HuH-7.5 (cell line): Measurements from ENCODE around the gene WDFY3.
A peak's percentile ranks its signal among the peaks of the same experiment; 100 is the strongest.

Source experiments
- DNase-seq: peaks from one replicate; pipeline ENCODE4 v3.0.0; 2011; ENCODE audit warnings: low spot score

The WDFY3 gene

DNA sequence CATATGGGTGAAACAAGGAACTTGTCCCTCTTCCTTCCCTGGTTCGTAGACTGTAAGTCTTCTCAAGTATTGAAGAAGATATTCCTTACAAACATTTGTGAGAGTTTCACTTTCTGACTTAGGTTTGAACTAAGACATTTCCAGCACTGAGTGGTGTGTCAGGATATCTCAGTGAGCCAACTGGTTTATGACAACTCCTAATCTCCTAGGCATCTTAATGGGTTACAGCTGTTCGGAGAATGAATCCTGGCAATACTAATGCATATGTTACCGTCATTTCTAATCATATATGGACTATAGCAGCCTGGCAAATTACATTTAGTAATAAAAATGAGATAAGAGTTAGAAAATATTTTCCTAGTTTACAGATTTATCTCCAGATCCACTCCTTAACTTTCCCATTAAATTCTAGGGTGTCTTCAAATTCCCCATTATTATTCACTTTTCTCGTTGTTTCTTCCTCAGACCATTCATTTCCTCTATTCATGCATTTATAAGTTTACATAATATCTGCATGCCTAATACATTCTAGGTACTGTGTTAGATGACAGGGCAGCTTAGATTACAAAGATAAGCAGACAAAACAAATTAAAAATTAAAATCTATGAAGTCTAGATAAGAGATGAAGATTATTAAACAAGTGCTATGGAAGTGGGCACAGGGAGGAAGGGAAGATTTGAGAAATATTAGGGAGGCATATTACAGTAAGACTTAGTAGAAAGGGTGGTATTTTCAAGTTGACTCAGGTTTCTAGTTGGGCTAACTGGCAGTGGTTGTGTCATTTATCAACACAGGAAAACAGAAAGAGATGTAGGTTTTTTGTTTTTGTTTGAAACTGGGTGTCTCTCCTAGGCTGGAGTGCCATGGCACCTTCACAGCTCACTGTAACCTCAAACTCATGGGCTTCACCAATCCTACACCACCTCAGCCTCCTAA, 173.9 kb downstream of the WDFY3 start:
- DNase-seq, result no peak

DNA sequence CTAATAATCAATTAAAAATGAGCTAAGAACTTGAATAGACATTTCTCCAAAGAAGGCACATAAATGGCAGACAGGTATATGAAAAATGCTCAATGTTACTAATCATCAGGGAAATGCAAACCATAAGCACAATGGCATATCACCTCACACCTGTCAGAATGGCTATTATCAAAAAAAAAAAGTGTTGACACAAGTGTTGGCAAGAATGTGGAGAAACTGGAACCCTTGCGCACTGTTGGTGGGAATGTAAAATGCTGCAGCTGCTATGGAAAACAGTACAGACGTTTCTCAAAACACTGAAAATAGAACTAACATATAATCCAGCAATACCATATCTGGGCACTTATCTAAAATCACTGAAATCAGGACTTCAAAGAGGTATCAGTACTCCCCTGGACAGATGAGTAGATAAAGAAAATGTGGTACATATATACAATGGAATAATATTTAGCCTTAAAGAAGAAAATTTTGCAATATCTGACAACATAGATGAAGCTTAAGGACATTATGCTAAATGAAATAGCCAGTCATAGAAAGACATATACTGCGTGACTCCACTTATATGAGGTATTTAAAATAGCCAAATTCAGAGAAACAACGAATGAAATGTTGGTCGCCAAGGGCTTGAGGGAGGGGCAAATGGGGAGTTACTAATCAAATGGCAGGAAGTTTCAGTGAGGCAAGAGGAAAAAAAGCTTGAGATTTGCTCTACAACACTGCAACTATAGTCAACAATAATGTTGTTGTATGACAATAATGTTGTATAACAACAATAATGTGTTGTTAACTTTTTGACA, 175.5 kb downstream of the WDFY3 start:
- no peak for DNase-seq

DNA sequence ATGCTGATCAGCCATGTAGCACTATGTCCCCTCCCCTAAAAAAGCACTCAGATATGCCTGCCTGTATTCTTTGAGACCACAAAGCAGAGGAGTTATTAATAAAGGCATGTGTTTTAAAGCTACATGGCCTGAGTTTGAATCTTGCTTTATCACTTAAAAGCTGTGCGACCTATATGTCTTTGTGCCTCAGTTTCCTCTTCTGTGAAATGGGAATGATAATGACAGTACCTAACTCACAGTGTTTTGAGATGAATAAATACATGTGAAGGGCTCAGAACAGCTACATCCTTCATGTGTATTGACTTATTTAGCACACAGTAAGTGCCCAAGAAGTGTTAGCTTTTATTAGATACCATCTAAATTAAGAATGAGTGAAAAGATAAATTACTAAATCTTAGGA, 180.0 kb downstream of the WDFY3 start:
- DNase-seq, result no peak

DNA sequence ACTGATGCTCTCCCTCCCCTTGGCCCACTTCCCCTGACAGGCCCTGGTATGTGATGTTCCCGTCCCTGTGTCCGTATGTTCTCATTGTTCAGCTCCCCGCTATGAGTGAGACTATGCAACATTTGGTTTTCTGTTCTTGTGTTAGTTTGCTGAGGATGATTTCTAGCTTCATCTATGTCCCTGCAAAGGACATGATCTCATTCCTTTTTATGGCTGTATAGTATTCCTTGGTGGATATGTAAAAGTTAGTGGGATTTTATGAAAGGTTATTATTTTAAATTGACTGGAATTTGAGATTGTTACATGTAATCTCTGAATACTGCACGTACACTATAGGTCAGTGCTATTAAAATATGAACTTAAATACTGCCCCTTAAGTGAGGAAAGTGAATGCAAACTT, 184.0 kb downstream of the WDFY3 start:
- no peak for DNase-seq

DNA sequence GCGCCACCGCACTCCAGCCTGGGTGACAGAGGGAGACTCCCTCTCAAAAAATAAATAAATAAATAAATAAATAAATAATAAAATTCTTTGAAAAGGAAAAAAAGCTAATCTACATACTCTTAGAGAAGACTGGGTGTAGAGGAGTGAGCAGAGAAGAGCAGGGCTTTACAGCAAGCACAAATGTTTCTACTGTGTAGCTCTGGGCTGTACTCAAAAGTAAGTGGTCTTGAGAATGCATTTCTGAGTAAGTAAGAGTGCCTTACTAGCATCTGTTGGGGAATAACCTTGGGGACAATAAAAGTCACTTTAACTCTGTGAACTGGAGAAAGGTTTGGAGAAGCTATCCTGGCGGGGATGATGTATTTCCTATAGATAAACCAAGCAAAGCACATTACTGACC, 185.8 kb downstream of the WDFY3 start:
- DNase-seq, result no peak

DNA sequence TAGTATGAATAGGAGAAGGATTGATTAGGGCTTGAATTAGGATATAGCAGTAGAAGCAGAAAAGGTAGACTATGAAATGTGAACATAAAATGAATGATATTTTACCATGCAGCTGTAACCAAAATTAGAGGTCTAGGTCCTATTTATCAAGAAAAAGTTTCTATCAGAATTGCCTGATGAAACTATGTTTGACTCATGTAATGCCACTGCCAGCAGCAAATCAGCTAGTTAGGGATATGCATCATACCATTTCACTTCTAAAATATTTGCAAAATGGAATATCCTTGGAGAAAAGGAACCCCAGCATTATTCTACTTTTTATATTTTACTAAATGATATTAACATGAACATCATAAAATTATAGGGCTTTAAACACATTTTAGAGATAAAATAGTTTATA, 188.4 kb downstream of the WDFY3 start:
- DNase-seq, result no peak

DNA sequence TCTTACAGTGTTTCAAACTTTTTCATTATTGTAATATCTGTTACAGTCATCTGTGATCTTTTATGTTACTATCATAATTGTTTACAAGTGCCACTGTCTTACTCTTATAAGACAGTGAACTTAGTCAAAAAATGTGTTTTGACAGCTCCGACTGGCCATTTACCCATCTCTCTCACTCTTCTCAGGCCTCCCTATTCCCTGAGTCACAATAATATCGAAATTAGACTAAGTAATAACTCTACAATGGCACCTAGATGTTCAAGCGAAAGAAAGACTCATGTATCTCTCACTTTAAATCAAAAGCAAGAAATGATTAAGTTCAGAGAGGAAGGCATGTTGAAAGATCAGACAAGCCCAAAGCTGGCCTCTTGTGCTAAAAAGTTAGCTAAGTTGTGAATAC, 199.3 kb downstream of the WDFY3 start:
- no peak for DNase-seq

DNA sequence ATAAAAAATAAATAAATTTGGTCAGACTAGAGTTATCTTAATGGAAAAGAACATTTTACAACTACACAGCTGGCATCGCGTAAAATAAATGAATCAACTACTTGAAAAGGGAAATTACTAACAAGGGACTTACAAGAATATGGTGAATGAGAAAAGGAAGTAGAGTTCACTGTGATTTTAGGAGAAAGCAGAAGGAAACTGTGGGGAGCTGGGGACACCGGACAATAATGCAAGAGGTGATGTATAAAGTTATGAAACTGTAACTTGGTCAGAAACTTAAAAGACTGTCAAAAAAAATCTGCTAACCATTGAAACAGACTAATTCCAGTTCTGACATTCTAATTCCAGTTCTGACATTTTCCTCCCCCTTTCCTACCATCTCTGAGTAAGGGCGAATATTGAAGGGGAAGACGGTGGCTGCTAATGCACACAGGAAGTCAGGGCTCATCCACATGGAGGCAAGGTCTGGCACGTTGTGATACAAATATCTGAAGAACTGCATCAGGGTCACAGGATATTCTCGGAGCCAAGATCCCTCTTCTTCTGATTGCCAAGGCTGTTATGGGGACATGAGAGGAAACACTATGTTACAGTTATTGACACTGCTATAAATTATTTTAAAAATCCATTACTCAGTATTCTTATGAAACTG, 213.0 kb downstream of the WDFY3 start:
- no peak for DNase-seq

DNA sequence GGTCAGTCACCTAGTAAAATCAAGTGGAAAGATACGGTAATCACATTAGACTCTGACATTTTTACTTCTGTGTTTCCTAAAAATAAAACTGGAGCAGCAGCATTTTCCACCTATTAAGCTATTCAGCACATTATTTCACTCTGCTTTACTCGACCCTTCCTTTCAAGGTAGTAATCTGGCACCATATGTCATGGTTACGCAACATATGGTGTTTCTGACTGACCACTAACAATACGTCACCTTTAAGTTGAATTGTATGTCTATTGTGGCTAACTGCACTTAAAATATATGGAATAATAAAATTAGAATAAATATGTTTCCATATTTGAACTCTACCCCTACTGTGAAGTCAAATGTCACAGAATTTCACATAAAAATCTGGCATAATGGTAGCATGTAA, 214.8 kb downstream of the WDFY3 start:
- DNase-seq, result no peak

DNA sequence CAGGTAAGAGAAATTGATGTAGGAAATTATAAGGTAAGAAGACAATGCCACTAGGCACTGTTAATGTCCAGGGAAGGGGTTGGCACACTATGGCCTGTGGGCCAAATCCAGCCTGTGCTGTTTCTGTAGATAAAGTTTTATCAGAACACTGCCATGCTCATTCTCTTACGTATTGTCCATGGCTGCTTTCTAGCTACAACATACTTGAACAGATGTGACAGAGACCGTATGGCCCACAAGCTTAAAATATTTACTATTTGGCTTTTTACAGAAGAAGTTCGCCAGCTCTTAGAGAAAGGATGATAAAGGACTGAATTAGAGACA, 215.6 kb downstream of the WDFY3 start:
- no peak for DNase-seq

DNA sequence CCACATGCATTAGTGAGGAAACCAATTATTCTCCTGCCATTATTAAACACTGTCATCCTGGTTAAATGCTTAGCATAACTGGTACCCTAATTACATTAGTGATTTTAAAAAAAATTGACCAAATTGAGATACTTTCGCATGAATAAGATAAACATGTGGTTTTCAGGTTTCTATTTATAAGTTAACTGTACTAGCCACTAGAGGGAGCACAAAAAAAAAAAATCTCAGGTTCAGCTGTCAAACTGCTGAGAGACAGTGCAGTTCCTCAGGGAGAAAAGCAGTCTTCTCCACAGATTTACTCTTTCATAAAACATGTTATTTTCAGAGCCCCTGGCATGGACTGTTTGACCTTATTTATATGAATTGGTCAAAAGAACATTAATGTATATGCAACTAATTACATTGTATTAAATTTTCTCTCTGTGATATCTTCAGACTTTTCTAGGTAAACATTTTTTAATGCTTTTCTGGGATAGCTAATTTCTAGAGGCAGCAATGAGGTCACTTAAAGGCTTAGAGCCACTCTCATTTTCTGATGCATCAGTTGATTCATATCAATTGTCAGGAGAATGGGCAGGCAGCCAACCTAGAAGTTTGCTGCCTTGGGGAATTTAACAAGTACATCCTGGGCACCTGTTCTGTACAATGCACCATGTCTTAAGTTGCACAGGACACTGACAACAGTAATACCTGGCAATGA, 216.1 kb downstream of the WDFY3 start:
- peak; percentile 9 for DNase-seq

DNA sequence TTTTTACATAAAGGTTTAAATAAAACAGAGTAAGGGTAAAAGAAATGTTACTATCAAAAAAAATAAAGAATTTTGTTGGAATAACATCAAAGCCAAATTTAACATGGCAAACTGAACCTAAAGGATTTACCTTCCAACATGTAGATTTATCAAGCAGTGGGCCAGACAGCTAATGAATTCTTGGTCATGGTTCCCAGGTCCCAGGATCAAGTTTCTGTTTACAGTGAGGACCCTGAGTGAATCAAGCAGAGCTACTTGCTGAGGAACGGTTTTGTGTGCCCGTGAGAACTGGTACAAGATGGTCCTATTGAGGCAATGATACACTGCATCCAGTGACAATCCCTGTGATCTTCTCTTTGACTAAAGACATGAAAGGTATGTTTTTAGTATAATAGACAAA, 226.4 kb downstream of the WDFY3 start:
- DNase-seq, result no peak

DNA sequence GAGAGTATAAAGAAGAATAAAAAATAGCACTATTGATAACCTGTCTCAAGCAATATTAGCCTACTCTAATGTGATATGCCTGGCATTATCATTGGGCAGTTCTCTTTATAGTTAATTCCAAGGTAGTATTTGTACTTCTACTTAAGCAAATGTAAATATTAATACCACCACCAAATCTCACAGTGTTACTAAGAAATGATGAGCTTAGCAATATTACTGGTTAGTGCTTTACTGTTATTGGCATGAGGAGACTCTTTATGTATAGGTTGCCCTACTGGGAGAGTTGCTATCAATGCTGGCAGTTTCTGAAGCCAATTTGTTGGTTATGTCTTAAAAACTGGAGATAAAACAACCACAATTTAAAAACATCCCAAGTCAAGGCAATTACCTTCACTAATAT, 227.9 kb downstream of the WDFY3 start:
- no peak for DNase-seq

DNA sequence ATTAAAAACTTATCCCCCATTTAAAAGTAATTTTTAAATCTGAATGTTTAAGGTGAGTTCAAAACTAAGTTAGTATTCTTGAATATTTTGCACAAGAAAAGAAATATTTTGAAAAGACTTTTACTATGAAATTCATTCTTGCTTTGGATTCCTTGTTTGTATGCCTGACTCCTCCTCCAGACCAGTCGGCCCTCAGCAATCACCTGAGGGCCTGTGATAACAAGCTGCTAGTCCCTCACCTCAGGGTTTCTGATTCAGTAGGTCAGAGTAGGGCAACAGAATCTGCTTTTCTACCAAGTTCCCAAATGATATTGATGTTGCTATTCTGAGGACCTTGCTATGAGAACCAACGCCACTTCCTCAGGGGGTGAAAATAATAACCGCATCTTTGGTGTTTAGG, 228.8 kb downstream of the WDFY3 start:
- no peak for DNase-seq

DNA sequence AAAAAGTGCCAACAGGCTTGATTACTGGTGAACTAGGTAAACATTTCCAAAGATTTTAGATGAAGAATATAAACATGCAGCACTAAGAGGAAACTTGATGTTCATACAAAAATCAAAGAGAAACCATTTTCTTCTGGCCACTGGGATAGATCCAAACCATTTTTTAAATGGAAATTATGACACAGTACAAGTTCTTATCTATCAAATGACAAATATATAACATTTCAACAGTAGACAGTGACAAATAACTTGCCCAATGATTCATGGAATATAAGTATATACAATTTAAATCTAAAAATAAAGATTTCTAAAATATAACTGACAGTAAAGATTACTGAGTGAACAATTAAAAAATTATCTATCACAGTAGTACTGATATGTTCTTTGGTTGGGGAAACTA, 232.5 kb downstream of the WDFY3 start:
- no peak for DNase-seq

DNA sequence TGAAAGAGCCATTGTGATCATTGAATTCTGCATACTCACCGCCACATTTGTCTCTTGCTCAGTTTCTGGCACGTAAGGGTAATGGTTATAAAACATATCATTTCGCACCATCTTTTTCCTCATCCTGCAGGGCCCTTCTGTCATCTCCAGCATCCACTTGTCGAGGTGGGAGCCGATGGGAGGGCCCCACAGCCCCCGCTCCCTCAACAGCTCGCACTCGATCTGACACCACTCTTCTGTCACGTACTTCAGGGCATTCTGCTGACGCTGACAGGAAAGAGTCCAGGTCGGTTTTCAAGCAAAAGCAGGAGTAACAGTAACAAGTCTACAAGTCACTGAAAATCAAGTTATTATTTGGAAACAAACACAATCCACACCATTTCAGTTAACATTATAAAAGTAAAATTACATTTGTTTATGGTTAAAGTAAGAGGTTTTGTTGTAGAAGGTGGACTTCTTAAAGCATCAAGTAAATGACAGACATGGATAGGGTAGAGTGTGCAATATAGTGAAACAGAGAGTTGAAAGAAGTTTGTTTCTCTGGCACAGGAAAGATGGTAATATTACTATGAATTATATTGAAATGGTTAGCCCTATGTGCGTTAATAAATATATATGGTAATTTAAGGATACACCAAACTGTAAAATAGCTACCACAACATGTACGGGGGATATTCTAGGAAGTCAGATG, 233.0 kb downstream of the WDFY3 start:
- no peak for DNase-seq

DNA sequence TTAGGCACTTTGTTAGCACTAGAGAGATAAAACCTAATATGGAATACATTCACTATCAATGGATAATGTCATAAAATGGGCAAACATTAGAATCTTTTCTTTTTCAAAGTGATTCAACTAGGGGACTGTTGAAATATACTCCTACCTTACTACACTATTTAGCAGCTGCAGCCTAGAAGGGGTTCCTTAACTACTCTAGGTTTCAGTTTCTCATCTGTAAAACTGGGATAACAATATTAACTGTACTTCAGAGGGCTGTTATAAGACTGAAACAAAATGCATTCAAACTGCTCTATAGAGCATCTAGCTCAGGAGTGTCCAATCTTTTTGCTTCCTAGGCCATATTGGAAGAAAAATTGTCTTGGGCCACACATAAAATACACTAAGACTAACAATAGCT, 236.1 kb downstream of the WDFY3 start:
- DNase-seq, result no peak

DNA sequence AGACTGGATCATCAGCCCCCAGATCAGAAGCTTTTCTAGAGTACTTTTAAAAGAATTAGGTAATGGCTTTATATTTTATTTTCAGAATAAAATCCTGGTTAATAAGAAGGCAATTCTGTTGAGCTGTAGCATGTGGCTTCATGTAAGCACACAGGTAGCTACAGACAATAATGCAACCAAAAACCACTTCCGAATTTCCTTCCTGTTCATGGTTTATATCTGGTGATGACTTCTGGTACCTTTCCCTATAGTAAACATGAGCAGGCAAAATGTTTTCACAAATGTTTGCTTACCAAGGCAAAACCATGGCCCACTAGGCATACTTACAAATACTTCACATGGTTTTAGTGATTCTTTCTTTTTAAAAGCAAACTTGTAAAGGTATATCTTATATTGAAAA, 239.0 kb downstream of the WDFY3 start:
- DNase-seq, result no peak

DNA sequence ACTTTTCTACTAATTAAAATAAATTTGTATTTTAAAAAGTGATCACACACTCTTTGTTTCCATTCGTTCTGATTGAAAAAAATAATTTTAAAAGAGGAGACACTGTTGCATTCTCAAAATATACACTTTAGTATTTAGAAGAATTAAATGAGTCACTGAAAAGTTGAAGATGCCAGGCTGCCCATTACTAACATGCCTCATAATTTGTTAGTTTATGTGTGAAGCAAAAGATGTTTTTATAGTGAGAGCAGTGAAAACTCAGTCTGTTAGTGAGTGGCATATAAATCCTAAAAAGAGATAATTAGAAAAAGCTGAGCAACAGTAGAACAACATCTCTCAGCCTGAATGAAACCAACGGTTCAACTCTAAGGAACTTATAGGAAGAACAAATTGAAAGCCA, 240.1 kb downstream of the WDFY3 start:
- no peak for DNase-seq

DNA sequence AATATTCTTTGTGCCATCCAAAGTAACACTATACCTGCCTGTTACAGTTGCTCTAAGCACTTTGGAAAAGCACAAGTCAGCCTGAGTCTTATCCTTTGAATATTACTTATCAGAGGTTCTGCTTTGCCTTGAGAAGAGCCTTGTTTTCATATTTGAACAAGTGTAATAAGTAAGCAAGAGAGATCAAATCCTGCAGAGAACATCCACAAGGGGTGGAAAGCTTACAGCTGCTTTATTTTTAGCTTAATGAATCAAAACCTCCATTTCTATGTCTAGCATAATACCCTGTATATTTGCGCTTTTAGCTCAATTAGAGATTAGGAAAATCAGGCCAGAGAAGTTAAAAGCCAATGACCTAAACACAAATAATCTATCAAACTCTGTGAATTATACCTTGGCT, 243.8 kb downstream of the WDFY3 start:
- DNase-seq, result no peak

DNA sequence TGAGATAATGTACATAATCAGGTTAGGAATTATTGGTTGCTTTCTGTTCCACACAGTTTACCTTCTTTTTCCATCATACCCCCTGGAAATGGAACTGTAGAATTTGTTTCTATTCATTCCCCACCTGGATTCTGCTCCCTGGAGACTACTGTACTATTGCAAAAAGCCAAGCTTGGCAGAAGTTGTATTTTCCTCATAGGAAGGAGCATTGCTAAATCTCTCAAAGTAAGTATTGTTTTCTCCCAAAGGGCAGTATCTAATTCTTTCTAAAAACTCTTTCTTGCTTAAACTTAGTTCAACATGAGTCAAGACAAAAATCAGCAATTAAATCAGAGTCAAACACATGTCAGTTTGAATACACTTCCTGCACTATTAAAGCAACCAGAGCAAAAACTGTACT, 247.4 kb downstream of the WDFY3 start:
- no peak for DNase-seq

DNA sequence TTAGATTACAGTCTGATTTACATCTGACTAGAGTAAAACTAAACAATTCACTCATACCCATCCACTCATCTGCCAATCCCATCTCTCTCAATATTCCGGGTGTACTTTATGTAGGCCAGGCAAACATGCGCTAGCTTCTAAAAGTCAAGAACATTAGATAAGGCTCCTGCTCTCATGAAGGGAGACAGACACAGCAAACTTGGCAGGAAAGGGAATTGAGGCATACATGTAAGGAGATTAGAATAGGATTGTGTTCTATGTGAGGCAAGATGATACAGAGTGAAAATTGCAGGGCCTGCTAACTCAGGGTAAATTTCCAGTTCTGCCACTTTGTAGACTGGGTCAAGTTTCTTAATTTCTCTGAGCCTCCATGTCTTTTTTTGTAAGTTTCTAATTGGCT, 247.8 kb downstream of the WDFY3 start:
- DNase-seq, result no peak
